ENCODE measurements around the gene ZDHHC22. TPM values are rescaled to one million over a fixed set of nuclear protein-coding genes. Genes with fewer than 3 reads are reported as not detected.

Gene ZDHHC22
- polyA plus RNA-seq, 1 donor from 2014 or later, result 4.3 TPM

- Histone ChIP-seq H4K20me1 (ENCODE audit: insufficient read depth) (no peaks in the 10 kb centered on the region), H3F3A (ENCODE audit: insufficient read depth, low read length, poor library complexity, severe bottlenecking) (no peaks in the 10 kb centered on the region), H3K9ac (ENCODE audit: low read length) (no peak overlapping the region), H3K27ac (ENCODE audit: low read length) (no peak overlapping the region), H3K4me3 (ENCODE audit: low read length) (no peak overlapping the region), H2AFZ (ENCODE audit: low read depth, low read length) (no peak overlapping the region), H3K4me2 (ENCODE audit: low read length) (no peak overlapping the region), H3K36me3 (ENCODE audit: insufficient read depth, low read length) (no peaks in the 10 kb centered on the region), H3K9me2 (ENCODE audit: insufficient read depth, low read length) (no peaks in the 10 kb centered on the region), H3K27me3 (ENCODE audit: insufficient read depth, low read depth, low read length) (no peaks in the 10 kb centered on the region), H3K79me2 (replicated peaks; ENCODE audit: insufficient read depth, low read length) (no peaks in the 10 kb centered on the region), H3K9me3 (ENCODE audit: low read length) (no peaks in the 10 kb centered on the region)
- TF ChIP-seq EP300 (conservative IDR thresholded peaks at IDR 0.05; ENCODE audit: poor library complexity, severe bottlenecking) (no peak), SMC3 (conservative IDR thresholded peaks at IDR 0.05; ENCODE audit: poor library complexity) (no peak), CTCF (IDR thresholded peaks at IDR 0.05; ENCODE audit: poor library complexity, severe bottlenecking) (no peak), TAF1 (IDR thresholded peaks at IDR 0.05; ENCODE audit: low read depth) (no peak), REST (IDR thresholded peaks at IDR 0.05; ENCODE audit: borderline replicate concordance) (no peak)
Measured at GRCh38 chr14:77189479-77189878, 47.9 kb upstream of the ZDHHC22 start.

GRCh38 chr14:77187649-77188012 is 46.0 kb upstream of the ZDHHC22 start:
- Histone ChIP-seq H4K20me1 (ENCODE audit: insufficient read depth) (no peaks in the 10 kb centered on the region), H3K4me3 (ENCODE audit: low read length) (no peak overlapping the region), H2AFZ (ENCODE audit: low read depth, low read length) (no peak overlapping the region), H3K9me3 (ENCODE audit: low read length) (no peaks in the 10 kb centered on the region), H3K79me2 (replicated peaks; ENCODE audit: insufficient read depth, low read length) (no peaks in the 10 kb centered on the region), H3K9ac (ENCODE audit: low read length) (no peak overlapping the region), H3K4me2 (ENCODE audit: low read length) (no peak overlapping the region), H3K36me3 (ENCODE audit: insufficient read depth, low read length) (no peaks in the 10 kb centered on the region), H3K27me3 (ENCODE audit: insufficient read depth, low read depth, low read length) (no peaks in the 10 kb centered on the region), H3K27ac (ENCODE audit: low read length) (no peak overlapping the region), H3K9me2 (ENCODE audit: insufficient read depth, low read length) (no peaks in the 10 kb centered on the region), H3F3A (ENCODE audit: insufficient read depth, low read length, poor library complexity, severe bottlenecking) (no peaks in the 10 kb centered on the region)
- TF ChIP-seq REST (IDR thresholded peaks at IDR 0.05; ENCODE audit: borderline replicate concordance) (no peak), MXI1 (conservative IDR thresholded peaks at IDR 0.05; ENCODE audit: poor library complexity, severe bottlenecking) (no peak), EZH2 (IDR thresholded peaks at IDR 0.05; ENCODE audit: borderline replicate concordance, insufficient read depth, low read length, poor library complexity, severe bottlenecking) (no peak), EP300 (conservative IDR thresholded peaks at IDR 0.05; ENCODE audit: poor library complexity, severe bottlenecking) (no peak)

Measured in neural cell (in vitro differentiated cells).